Dedifferentiated amniotic fluid mesenchymal stem cell (primary cell): ENCODE data around the gene ABTB1.
A peak's percentile ranks its signal among the peaks of the same experiment; 100 is the strongest.
"Not testable (repeated sequence)": the region's sequence is repeated elsewhere in the genome, so short reads cannot be mapped to it uniquely, and the experiment has no call there.

ENCODE experiments used
- DNase-seq: peaks from one replicate; pipeline ENCODE4 v3.0.0-alpha.2; 2016; ENCODE audit errors: extremely low spot score

ABTB1 gene

GRCh38 chr3:127650236-127650635, 22.5 kb upstream of the ABTB1 start:
- DNase-seq = no peak

- DNase-seq = no peak
These were observed 21.1 kb upstream of the ABTB1 start for GRCh38 chr3:127651516-127652172.

- peak; percentile 45 for DNase-seq
These were observed 20.3 kb upstream of the ABTB1 start for GRCh38 chr3:127652246-127652995.

GRCh38 chr3:127654374-127654773, 18.4 kb upstream of the ABTB1 start:
- no peak for DNase-seq

GRCh38 chr3:127654993-127655392, 17.8 kb upstream of the ABTB1 start:
- not testable (repeated sequence) for DNase-seq

- DNase-seq = peak; percentile 73
These were observed 17.1 kb upstream of the ABTB1 start for GRCh38 chr3:127655641-127656040.

GRCh38 chr3:127656906-127657305, 15.8 kb upstream of the ABTB1 start:
- DNase-seq = no peak

- peak; percentile 20 for DNase-seq
These were observed 14.5 kb upstream of the ABTB1 start for GRCh38 chr3:127658234-127658633.

GRCh38 chr3:127660621-127661251, 12.0 kb upstream of the ABTB1 start:
- DNase-seq = no peak

- DNase-seq = no peak
These were observed 11.2 kb upstream of the ABTB1 start for GRCh38 chr3:127661600-127661999.

- no peak for DNase-seq
These were observed 10.7 kb upstream of the ABTB1 start for GRCh38 chr3:127662001-127662469.

GRCh38 chr3:127663151-127663550, 9.6 kb upstream of the ABTB1 start:
- DNase-seq = no peak

- DNase-seq = no peak
These were observed 7.6 kb upstream of the ABTB1 start for GRCh38 chr3:127665165-127665564.

GRCh38 chr3:127665586-127665985, 7.2 kb upstream of the ABTB1 start:
- no peak for DNase-seq

- no peak for DNase-seq
These were observed 6.1 kb upstream of the ABTB1 start for GRCh38 chr3:127666676-127667075.

- no peak for DNase-seq
These were observed 5.6 kb upstream of the ABTB1 start for GRCh38 chr3:127667119-127667681.

- DNase-seq = no peak
These were observed 3.8 kb upstream of the ABTB1 start for GRCh38 chr3:127668906-127669305.

- no peak for DNase-seq
These were observed 3.1 kb upstream of the ABTB1 start for GRCh38 chr3:127669541-127670228.

- DNase-seq = no peak
These were observed 2.6 kb upstream of the ABTB1 start for GRCh38 chr3:127670229-127670559.

GRCh38 chr3:127670761-127671522, 1.8 kb upstream of the ABTB1 start:
- DNase-seq = no peak
